ENCODE measurements around the gene PARP2. TPM values are rescaled to one million over a fixed set of nuclear protein-coding genes. Genes with fewer than 3 reads are reported as not detected.
A peak's percentile ranks its signal among the peaks of the same experiment; 100 is the strongest.
"Not testable (repeated sequence)": the region's sequence is repeated elsewhere in the genome, so short reads cannot be mapped to it uniquely, and the experiment has no call there.

The PARP2 gene
- total RNA-seq, 1 donor from 2014 or later: 19.5 TPM

DNA sequence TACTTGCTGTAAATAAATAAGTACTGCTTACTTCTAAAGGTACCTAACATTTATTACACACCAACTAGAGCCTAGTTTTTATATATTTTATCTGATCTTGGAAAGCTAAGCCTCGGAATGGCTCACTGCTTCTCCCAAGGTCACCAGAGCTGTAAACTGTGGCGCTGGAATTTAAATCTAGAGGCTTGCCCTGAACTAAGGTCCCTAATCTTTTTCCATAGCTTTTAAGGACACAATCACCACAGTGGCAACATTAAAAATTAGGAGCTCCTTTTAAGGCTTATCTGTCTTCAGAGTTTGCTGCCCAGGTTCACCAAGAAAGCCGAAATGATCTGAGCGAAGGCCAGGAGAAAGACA, 11.0 kb upstream of the PARP2 start:
- Mint-ChIP-seq H3K27me3 (no peaks in the 10 kb centered on the region), H3K4me1 (peaks cover 35% of the 10 kb centered on the region), H3K27ac (peak overlapping the region; percentile 89), H3K36me3 (ENCODE audit: low read depth) (peaks cover 15% of the 10 kb centered on the region), H3K4me3 (peak overlapping the region; percentile 99), H3K9me3 (no peaks in the 10 kb centered on the region)
- ChIA-PET CTCF (interaction anchor here (0.8 to 2.3 kb wide), 3 partner anchors 11 to 278 kb away, joined by 3 to 7 read pairs (median 4); partner anchors contain the start of gene PARP2), POLR2A (interaction anchor here (0.5 to 2.8 kb wide), 3 partner anchors 10 to 339 kb away, joined by 3 to 42 read pairs (median 4); partner anchors contain the start of genes PARP2 and PIP4P1)
- intact Hi-C loops (cut with micrococcal nuclease): loop anchor here (2.0 to 10.0 kb wide), 6 partner anchors 34 to 642 kb away; partner anchors contain the start of genes PIP4P1 and TEP1
- DNase-seq (no peak), ATAC-seq (ENCODE audit: low read depth) (no peak)
- TF ChIP-seq, protein P1, sequence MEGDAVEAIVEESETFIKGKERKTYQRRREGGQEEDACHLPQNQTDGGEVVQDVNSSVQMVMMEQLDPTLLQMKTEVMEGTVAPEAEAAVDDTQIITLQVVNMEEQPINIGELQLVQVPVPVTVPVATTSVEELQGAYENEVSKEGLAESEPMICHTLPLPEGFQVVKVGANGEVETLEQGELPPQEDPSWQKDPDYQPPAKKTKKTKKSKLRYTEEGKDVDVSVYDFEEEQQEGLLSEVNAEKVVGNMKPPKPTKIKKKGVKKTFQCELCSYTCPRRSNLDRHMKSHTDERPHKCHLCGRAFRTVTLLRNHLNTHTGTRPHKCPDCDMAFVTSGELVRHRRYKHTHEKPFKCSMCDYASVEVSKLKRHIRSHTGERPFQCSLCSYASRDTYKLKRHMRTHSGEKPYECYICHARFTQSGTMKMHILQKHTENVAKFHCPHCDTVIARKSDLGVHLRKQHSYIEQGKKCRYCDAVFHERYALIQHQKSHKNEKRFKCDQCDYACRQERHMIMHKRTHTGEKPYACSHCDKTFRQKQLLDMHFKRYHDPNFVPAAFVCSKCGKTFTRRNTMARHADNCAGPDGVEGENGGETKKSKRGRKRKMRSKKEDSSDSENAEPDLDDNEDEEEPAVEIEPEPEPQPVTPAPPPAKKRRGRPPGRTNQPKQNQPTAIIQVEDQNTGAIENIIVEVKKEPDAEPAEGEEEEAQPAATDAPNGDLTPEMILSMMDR (IDR thresholded peaks at IDR 0.05): no peak

DNA sequence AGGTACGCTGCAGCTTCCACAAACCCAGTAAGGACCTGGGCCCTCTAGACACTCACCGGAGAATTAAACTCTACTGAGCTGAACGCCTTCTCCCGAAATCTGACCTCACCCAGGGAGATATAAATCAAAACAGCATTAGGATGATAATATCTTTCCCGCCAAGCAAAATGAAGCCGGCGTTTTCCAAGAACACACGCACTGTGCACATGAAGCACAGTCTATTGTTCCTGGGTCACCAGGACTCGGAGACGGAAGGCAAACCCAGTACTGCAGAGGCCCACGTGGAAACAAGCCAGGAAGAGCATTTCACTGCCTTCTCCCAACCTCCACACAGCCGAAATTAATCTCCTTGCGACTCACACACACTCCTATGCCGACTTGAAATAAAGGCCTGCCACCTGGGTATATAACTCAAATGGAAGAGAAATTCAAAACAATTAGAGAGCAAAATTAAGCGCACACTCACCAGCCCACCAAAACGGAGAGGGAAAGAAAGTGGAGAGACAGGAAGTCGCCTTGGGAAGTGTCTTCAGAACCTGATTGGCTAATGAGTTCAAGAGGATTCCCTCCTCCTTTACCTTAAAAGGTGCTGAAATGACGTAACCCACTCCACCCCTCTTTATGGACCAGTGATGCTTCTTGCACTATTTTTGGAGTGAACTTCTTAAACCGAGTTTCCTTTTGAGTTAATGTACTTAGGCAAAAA, 10.5 kb upstream of the PARP2 start, which contains the start of gene CCNB1IP1:
CCNB1IP1 (minus strand) TSS at position 492 of the 706 bp plus-strand sequence. CDS start 16,756 bp downstream, outside the sequence.
- Mint-ChIP-seq H3K4me1 (peaks cover 29% of the 10 kb centered on the region), H3K27me3 (no peaks in the 10 kb centered on the region), H3K4me3 (peak within 1 kb of the TSS; percentile 99), H3K36me3 (ENCODE audit: low read depth) (peaks cover 12% of the 10 kb centered on the region), H3K9me3 (no peaks in the 10 kb centered on the region), H3K27ac (peak within 1 kb of the TSS; percentile 89)
- TF ChIP-seq, protein P1 (IDR thresholded peaks at IDR 0.05): no peak
- CTCF ChIA-PET: interaction anchor here (1.2 to 2.3 kb wide), 4 partner anchors 10 to 277 kb away, joined by 4 to 13 read pairs (median 6); partner anchors contain the start of gene PARP2
- POLR2A ChIA-PET: interaction anchor here (0.8 to 2.8 kb wide), 6 partner anchors 10 to 351 kb away, joined by 3 to 42 read pairs (median 3); partner anchors contain the start of genes PARP2, PIP4P1 and TTC5
- ATAC-seq (ENCODE audit: low read depth) (peak; percentile 97), DNase-seq (no peak)
- intact Hi-C loops (cut with micrococcal nuclease): loop anchor here (1.0 to 10.0 kb wide), 7 partner anchors 10 to 642 kb away; partner anchors contain the start of genes PARP2, PIP4P1 and TEP1

DNA sequence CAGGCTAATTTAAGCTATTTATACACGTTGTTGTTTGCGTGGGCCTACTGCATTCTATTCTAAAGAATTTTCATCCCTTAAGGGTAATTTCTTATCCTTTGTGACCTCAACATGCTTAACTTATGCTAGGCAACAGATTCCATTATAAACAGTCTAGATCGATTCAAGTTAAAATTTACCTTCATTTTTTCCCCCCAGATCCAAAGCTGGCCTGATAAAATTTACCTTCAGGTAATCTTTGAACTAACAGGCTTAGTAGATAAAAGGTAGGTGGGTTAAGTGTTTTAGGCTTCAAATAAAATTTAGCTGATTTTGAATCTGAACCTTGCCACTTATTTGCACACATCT, 10.0 kb upstream of the PARP2 start:
- ChIA-PET CTCF (interaction anchor here (1.5 to 2.3 kb wide), 3 partner anchors 9 to 277 kb away, joined by 4 to 13 read pairs (median 7); partner anchors contain the start of gene PARP2), POLR2A (interaction anchor here (0.8 to 2.8 kb wide), 5 partner anchors 9 to 350 kb away, joined by 3 to 42 read pairs (median 3); partner anchors contain the start of genes PARP2, PIP4P1 and TTC5)
- Mint-ChIP-seq H3K9me3 (no peaks in the 10 kb centered on the region), H3K36me3 (ENCODE audit: low read depth) (peaks cover 12% of the 10 kb centered on the region), H3K27me3 (no peaks in the 10 kb centered on the region), H3K4me3 (peak overlapping the region; percentile 99), H3K27ac (peak overlapping the region; percentile 89), H3K4me1 (peaks cover 28% of the 10 kb centered on the region)
- TF ChIP-seq, protein P1 (IDR thresholded peaks at IDR 0.05): no peak
- no peak for DNase-seq
- no peak for ATAC-seq (ENCODE audit: low read depth)
- intact Hi-C loops (cut with micrococcal nuclease): loop anchor here (1.0 to 10.0 kb wide), 7 partner anchors 10 to 641 kb away; partner anchors contain the start of genes PARP2, PIP4P1 and TEP1

DNA sequence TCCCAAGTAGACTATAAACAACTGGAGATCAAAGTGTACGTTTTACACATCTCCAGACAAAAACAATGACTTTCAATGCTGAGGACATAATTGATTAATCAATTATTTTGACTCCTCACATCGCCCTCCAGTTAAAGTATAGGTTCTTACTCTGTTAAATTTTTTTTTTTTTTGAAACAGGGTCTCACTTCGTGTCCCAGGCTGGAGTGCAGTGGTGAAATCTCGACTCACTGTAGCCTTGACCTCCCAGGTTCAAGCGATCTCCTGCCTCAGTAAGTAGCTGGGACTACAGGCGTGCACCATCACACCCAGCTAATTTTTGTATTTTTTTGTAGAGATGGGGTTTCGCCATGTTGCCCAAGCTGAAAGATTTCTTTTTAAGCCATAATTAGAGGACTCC, 9.4 kb upstream of the PARP2 start:
- H3K27ac Mint-ChIP-seq: no peak overlapping the region
- DNase-seq (no peak), ATAC-seq (ENCODE audit: low read depth) (no peak)
- ChIA-PET POLR2A (interaction anchor here (1.0 to 2.8 kb wide), 3 partner anchors 9 to 279 kb away, joined by 3 to 42 read pairs (median 5); partner anchors contain the start of genes PARP2 and PIP4P1), CTCF (interaction anchor here (1.5 to 2.3 kb wide), 3 partner anchors 9 to 276 kb away, joined by 4 to 13 read pairs (median 7); partner anchors contain the start of gene PARP2)
- intact Hi-C loops (cut with micrococcal nuclease): loop anchor here (5.0 to 10.0 kb wide), 2 partner anchors 523 to 641 kb away; no protein-coding TSS in a partner anchor
- peaks cover 28% of the 10 kb centered on the region for H3K4me1 Mint-ChIP-seq
- H3K4me3 Mint-ChIP-seq: no peak overlapping the region
- H3K36me3 Mint-ChIP-seq (ENCODE audit: low read depth): peaks cover 8% of the 10 kb centered on the region
- H3K27me3 Mint-ChIP-seq: no peaks in the 10 kb centered on the region
- no peaks in the 10 kb centered on the region for H3K9me3 Mint-ChIP-seq
- TF ChIP-seq, protein P1 (IDR thresholded peaks at IDR 0.05): no peak

DNA sequence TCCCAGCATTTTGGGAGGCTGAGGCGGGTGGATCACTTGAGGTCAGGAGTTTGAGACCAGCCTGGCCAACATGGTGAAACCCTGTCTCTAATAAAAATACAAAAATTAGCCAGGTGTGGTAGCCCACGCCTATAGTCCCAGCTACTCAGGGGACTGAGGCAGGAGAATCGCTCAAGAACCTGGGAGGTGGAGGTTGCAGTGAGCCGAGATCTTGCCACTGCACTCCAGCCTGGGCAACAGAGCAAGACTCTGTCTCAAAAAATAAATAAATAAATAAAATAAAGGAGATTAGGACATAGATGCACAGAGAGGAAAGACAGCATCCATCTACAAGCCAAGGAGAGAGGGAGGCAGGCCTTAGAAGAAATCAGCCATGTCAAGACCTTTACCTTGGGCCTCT, 2.4 kb upstream of the PARP2 start:
- Mint-ChIP-seq H3K4me1 (peaks cover 12% of the 10 kb centered on the region), H3K36me3 (ENCODE audit: low read depth) (peaks cover 16% of the 10 kb centered on the region)
- not testable (repeated sequence) for DNase-seq; H3K27ac Mint-ChIP-seq; H3K9me3 Mint-ChIP-seq; H3K4me3 Mint-ChIP-seq; H3K27me3 Mint-ChIP-seq; ATAC-seq (ENCODE audit: low read depth)
- intact Hi-C loops (cut with micrococcal nuclease): loop anchor here (5.0 kb wide), 1 partner anchor 441 kb away; the partner anchor contains the start of gene RNASE6
- ChIA-PET CTCF (interaction anchor here (2.4 kb wide), 1 partner anchor 14 kb away, joined by 18 read pairs; no protein-coding TSS in a partner anchor), POLR2A (interaction anchor here (3.5 to 3.7 kb wide), 3 partner anchors 13 to 114 kb away, joined by 30 to 60 read pairs (median 43); partner anchors contain the start of genes APEX1, OSGEP and TEP1)

Data from activated B cell treated with CpG ODN at 0.5 μM for 24 hours (primary cell).